GM23248 (cell line): ENCODE measurements around the gene HOXB6. TPM values are rescaled to one million over a fixed set of nuclear protein-coding genes. Genes with fewer than 3 reads are reported as not detected.
A peak's percentile ranks its signal among the peaks of the same experiment; 100 is the strongest.

Source experiments
- DNase-seq: peaks from one replicate; pipeline ENCODE4 v3.0.0-alpha.2; 2015
- H2AFZ ChIP-seq: fragments of 200-600 bp; sonication (generic); 2 replicates; pipeline ENCODE4 v1.6.1; 2016; ENCODE audit warnings: antibody characterized with exemption
- H3F3A ChIP-seq: fragments of 200-600 bp; sonication (generic); 2 replicates; pipeline ENCODE4 v1.6.1; 2016; ENCODE audit warnings: mild to moderate bottlenecking, antibody characterized with exemption, mixed run types; ENCODE audit not compliant: insufficient read depth
- H3K27ac ChIP-seq: fragments of 200-600 bp; sonication (generic); 2 replicates; pipeline ENCODE4 v1.5.1; 2016; ENCODE audit warnings: mild to moderate bottlenecking
- H3K27me3 ChIP-seq: fragments of 200-600 bp; sonication (generic); replicated peaks from 2 replicates; pipeline ENCODE4 v1.6.1; 2016; ENCODE audit warnings: mild to moderate bottlenecking; ENCODE audit not compliant: insufficient read depth
- H3K36me3 ChIP-seq: fragments of 200-600 bp; sonication (generic); 2 replicates; pipeline ENCODE4 v1.6.1; 2016; ENCODE audit warnings: low read depth, mild to moderate bottlenecking
- H3K4me1 ChIP-seq: fragments of 200-600 bp; sonication (generic); 2 replicates; pipeline ENCODE4 v1.6.1; 2016; ENCODE audit warnings: mild to moderate bottlenecking; ENCODE audit not compliant: insufficient read depth
- H3K4me2 ChIP-seq: fragments of 200-600 bp; sonication (generic); one replicate; pipeline ENCODE4 v1.6.1; 2016; ENCODE audit warnings: mild to moderate bottlenecking; ENCODE audit not compliant: unreplicated experiment
- H3K4me3 ChIP-seq: fragments of 200-600 bp; sonication (generic); 2 replicates; pipeline ENCODE4 v1.5.1; 2016; ENCODE audit warnings: mild to moderate bottlenecking
- H3K79me2 ChIP-seq: fragments of 200-600 bp; sonication (generic); 2 replicates; pipeline ENCODE4 v1.6.1; 2016; ENCODE audit warnings: mild to moderate bottlenecking; ENCODE audit not compliant: insufficient read depth
- H3K9ac ChIP-seq: fragments of 200-600 bp; sonication (generic); 2 replicates; pipeline ENCODE4 v1.6.1; 2016; ENCODE audit warnings: mild to moderate bottlenecking
- H3K9me2 ChIP-seq: fragments of 200-600 bp; sonication (generic); 2 replicates; pipeline ENCODE4 v1.6.1; 2016; ENCODE audit warnings: mixed run types, mild to moderate bottlenecking, moderate library complexity; ENCODE audit not compliant: insufficient read depth
- H3K9me3 ChIP-seq: fragments of 200-600 bp; sonication (generic); one replicate; pipeline ENCODE4 v1.6.1; 2017; ENCODE audit warnings: low read depth
- H4K20me1 ChIP-seq: fragments of 200-600 bp; sonication (generic); 2 replicates; pipeline ENCODE4 v1.6.0; 2016; ENCODE audit not compliant: insufficient read depth
- EZH2 ChIP-seq: fragments of 200-600 bp; sonication (generic); IDR thresholded peaks from 2 replicates; pipeline ENCODE4 v1.6.1; 2018; ENCODE audit warnings: antibody characterized with exemption, mild to moderate bottlenecking; ENCODE audit not compliant: insufficient read depth, poor library complexity, severe bottlenecking
- EZH2phosphoT487 ChIP-seq: fragments of 200-600 bp; sonication (generic); IDR thresholded peaks from 2 replicates; pipeline ENCODE4 v1.6.1; 2018; ENCODE audit warnings: antibody characterized with exemption, moderate library complexity, mild to moderate bottlenecking, low read depth; ENCODE audit not compliant: insufficient read depth
- WGBS, 2 experiments: methylation state at CpG; one replicate each; pipeline ENCODE4 v1.1.6; 2015 to 2017; ENCODE audit warnings: low lambda C conversion rate in 2 of 2, low coverage in 1 of 2; ENCODE audit errors: missing lambda C conversion rate in 2 of 2; 5-methylcytosine and 5-hydroxymethylcytosine counted together
- in situ Hi-C: fragments of 300-500 bp; cut with MboI; formaldehyde crosslinking; loops from 2 replicates; pipeline ENCODE4 v1.15.0; 2020
- polyA plus RNA-seq: library from polyadenylated mRNA; unstranded; fragments of >200 nt; fragmentation: Nextera tagmentation; extraction: Ambion mirVana; gene quantifications from 2 replicates; pipeline ENCODE4 v1.2.1, GENCODE V29; 2016
- total RNA-seq: library from RNA; depleted of rRNA; stranded (reverse); fragments of >200 nt; shearing (Covaris generic); gene quantifications from 2 replicates; pipeline ENCODE4 v1.2.3, GENCODE V29; 2014

HOXB6 gene
- total and polyA plus RNA-seq, 2 experiments from 2014 or later, result 6.2 to 7.5 TPM

- no peaks in the 10 kb centered on the region for H3K36me3 ChIP-seq
- 0 out of 2 replicates have a peak, but pooled peaks cover 3% of the 10 kb centered on the region for H3K4me1 ChIP-seq
- no peak overlapping the region for H3K9ac ChIP-seq
- H4K20me1 ChIP-seq, result no peaks in the 10 kb centered on the region
- no peak for DNase-seq
- no peak overlapping the region for H3K4me2 ChIP-seq
- 91 to 92% methylated on average over 39 to 54 of the region's 54 CpGs for WGBS, 2 experiments
- H3K4me3 ChIP-seq, result no peak overlapping the region
- H3K9me3 ChIP-seq, result no peaks in the 10 kb centered on the region
- H3K79me2 ChIP-seq, result peaks cover 41% of the 10 kb centered on the region
- H2AFZ ChIP-seq, result no peak overlapping the region
- H3K27ac ChIP-seq, result no peak overlapping the region
- H3K27me3 ChIP-seq, result no peaks in the 10 kb centered on the region
- no peak for TF ChIP-seq EZH2
- H3K9me2 ChIP-seq, result no peaks in the 10 kb centered on the region
- H3F3A ChIP-seq, result no peaks in the 10 kb centered on the region
- in situ Hi-C loops, result no loop called here
These were observed 8.6 kb downstream of the HOXB6 start for GRCh38 chr17:48596000-48596734.

GRCh38 chr17:48595278-48595999 is 9.3 kb downstream of the HOXB6 start:
- H3K9me3 ChIP-seq, result no peaks in the 10 kb centered on the region
- WGBS, 2 experiments, result 91 to 95% methylated on average over 25 of the region's 25 CpGs
- no peak for TF ChIP-seq EZH2
- no peak for TF ChIP-seq EZH2phosphoT487
- in situ Hi-C loops, result no loop called here
- no peak overlapping the region for H3K4me2 ChIP-seq
- no peaks in the 10 kb centered on the region for H4K20me1 ChIP-seq
- no peak overlapping the region for H3K9ac ChIP-seq
- H3K9me2 ChIP-seq, result no peaks in the 10 kb centered on the region
- H3K27ac ChIP-seq, result no peak overlapping the region
- H3K36me3 ChIP-seq, result no peaks in the 10 kb centered on the region
- no peak for DNase-seq
- no peaks in the 10 kb centered on the region for H3K27me3 ChIP-seq
- H3K4me1 ChIP-seq, result 0 out of 2 replicates have a peak, but pooled peaks cover 3% of the 10 kb centered on the region
- H2AFZ ChIP-seq, result no peak overlapping the region
- H3K4me3 ChIP-seq, result no peak overlapping the region
- H3F3A ChIP-seq, result no peaks in the 10 kb centered on the region
- H3K79me2 ChIP-seq, result peaks cover 33% of the 10 kb centered on the region

GRCh38 chr17:48594538-48595277 is 10.1 kb downstream of the HOXB6 start:
- H3K36me3 ChIP-seq, result no peaks in the 10 kb centered on the region
- no peaks in the 10 kb centered on the region for H3K27me3 ChIP-seq
- no peak for DNase-seq
- no peaks in the 10 kb centered on the region for H3K9me3 ChIP-seq
- peak overlapping the region; percentile 79; the same call in 1 of the 2 replicates for H2AFZ ChIP-seq
- H3K9ac ChIP-seq, result peak overlapping the region; percentile 59; the same call in 1 of the 2 replicates
- H3K27ac ChIP-seq, result peak overlapping the region; percentile 28; the same call in 1 of the 2 replicates
- 89% methylated on average over 25 of the region's 25 CpGs for WGBS, 2 experiments
- H3K4me1 ChIP-seq, result 0 out of 2 replicates have a peak, but pooled peaks cover 3% of the 10 kb centered on the region
- peak overlapping the region; percentile 74; the same call in 1 of the 2 replicates for H3K4me3 ChIP-seq
- H3K4me2 ChIP-seq, result no peak overlapping the region
- TF ChIP-seq EZH2phosphoT487, result no peak
- no peak for TF ChIP-seq EZH2
- H3K9me2 ChIP-seq, result no peaks in the 10 kb centered on the region
- H3F3A ChIP-seq, result no peaks in the 10 kb centered on the region
- no peaks in the 10 kb centered on the region for H4K20me1 ChIP-seq
- in situ Hi-C loops, result no loop called here
- H3K79me2 ChIP-seq, result peaks cover 27% of the 10 kb centered on the region

GRCh38 chr17:48593840-48594537 is 10.8 kb downstream of the HOXB6 start:
- Histone ChIP-seq H3K9me3 (no peaks in the 10 kb centered on the region), H3K27me3 (no peaks in the 10 kb centered on the region), H2AFZ (peak overlapping the region; percentile 79), H3K4me3 (peak overlapping the region; percentile 74), H3K9me2 (no peaks in the 10 kb centered on the region), H4K20me1 (no peaks in the 10 kb centered on the region), H3K79me2 (peaks cover 22% of the 10 kb centered on the region), H3K36me3 (no peaks in the 10 kb centered on the region), H3K4me2 (peak overlapping the region; percentile 75), H3K27ac (peak overlapping the region; percentile 28; the same call in 1 of the 2 replicates), H3K4me1 (0 out of 2 replicates have a peak, but pooled peaks cover 3% of the 10 kb centered on the region), H3K9ac (peak overlapping the region; percentile 59), H3F3A (no peaks in the 10 kb centered on the region)
- TF ChIP-seq EZH2phosphoT487 (no peak), EZH2 (no peak)
- DNase-seq, result peak; percentile 87
- in situ Hi-C loops, result no loop called here
- 19 to 21% methylated on average over 34 to 37 of the region's 37 CpGs for WGBS, 2 experiments
